ENCODE data around the gene SHROOM3.
A peak's percentile ranks its signal among the peaks of the same experiment; 100 is the strongest.

Gene SHROOM3

GRCh38 chr4:76811604-76812412 lies 376.8 kb downstream of the SHROOM3 start:
- Histone ChIP-seq H3K4me3 (ENCODE audit: extremely low read depth, insufficient read depth, low read length, poor library complexity, severe bottlenecking) (no peak overlapping the region), H3K4me1 (ENCODE audit: control insufficient read depth, insufficient read depth, low read length, poor library complexity, severe bottlenecking) (peaks cover 14% of the 10 kb centered on the region), H3K27ac (ENCODE audit: low read depth, low read length, severe bottlenecking) (peak overlapping the region; percentile 81), H3K36me3 (ENCODE audit: control insufficient read depth, insufficient read depth, low read length) (no peaks in the 10 kb centered on the region), H3K9me3 (ENCODE audit: control insufficient read depth, low read length) (peaks cover 23% of the 10 kb centered on the region)
- WGBS, 2 experiments (ENCODE audit: insufficient coverage in 2 of 2) = 56 to 60% methylated on average over 5 to 6 of the region's 12 CpGs

- Histone ChIP-seq H3K36me3 (ENCODE audit: control insufficient read depth, insufficient read depth, low read length) (no peaks in the 10 kb centered on the region), H3K4me3 (ENCODE audit: extremely low read depth, insufficient read depth, low read length, poor library complexity, severe bottlenecking) (no peak overlapping the region), H3K27ac (ENCODE audit: low read depth, low read length, severe bottlenecking) (no peak overlapping the region), H3K9me3 (ENCODE audit: control insufficient read depth, low read length) (peaks cover 12% of the 10 kb centered on the region), H3K4me1 (ENCODE audit: control insufficient read depth, insufficient read depth, low read length, poor library complexity, severe bottlenecking) (peaks cover 14% of the 10 kb centered on the region)
- WGBS, 2 experiments (ENCODE audit: insufficient coverage in 2 of 2) = 76 to 96% methylated on average over 2 to 3 of the region's 4 CpGs
Measured at GRCh38 chr4:76813070-76813469, 378.0 kb downstream of the SHROOM3 start.

DNA sequence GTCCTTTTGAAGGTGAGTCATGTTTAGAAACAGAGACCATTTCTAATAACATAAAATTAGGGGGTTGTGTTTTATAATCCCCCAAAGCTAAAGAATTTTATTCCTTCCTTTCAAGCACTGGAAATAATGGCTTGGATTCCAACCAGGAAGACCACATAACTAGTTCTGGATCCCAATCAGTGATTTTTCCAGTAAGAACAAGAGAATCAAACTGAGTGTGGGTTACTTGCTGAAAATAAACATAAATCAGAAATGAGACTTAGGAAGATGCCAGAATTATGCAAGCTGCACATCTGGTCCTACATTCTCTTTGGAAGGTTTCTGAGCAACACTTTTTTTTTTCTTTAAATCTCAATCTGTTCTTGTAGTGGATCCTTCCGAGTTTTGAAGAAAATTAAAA lies 386.6 kb downstream of the SHROOM3 start:
- no peaks in the 10 kb centered on the region for H3K9me3 ChIP-seq (ENCODE audit: control insufficient read depth, low read length)
- no peaks in the 10 kb centered on the region for H3K4me1 ChIP-seq (ENCODE audit: control insufficient read depth, insufficient read depth, low read length, poor library complexity, severe bottlenecking)
- no CpG with 5 or more reads among the region's 1 CpG for WGBS, 2 experiments (ENCODE audit: insufficient coverage in 2 of 2)
- no peaks in the 10 kb centered on the region for H3K36me3 ChIP-seq (ENCODE audit: control insufficient read depth, insufficient read depth, low read length)
- no peak overlapping the region for H3K4me3 ChIP-seq (ENCODE audit: extremely low read depth, insufficient read depth, low read length, poor library complexity, severe bottlenecking)
- H3K27ac ChIP-seq (ENCODE audit: low read depth, low read length, severe bottlenecking) = no peak overlapping the region

DNA sequence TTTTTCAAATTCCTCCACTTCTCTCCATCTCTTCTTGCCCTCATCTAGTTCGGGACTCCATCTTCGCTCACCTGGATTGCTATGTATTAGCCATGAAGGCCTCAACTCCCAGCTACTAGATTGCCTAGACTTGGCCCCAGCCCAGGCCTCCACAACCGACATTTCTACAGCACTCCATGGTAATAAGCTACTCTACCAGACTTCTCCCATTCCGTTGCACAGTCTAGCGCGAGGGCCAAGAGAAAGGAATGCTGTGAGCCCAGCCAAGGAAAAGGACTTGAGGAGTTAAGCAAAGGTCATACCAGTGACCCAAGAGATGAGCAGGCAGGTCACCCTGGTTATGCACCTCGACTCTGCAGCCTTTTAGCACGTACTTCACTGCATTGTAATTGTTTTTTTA lies 387.3 kb downstream of the SHROOM3 start:
- Histone ChIP-seq H3K9me3 (ENCODE audit: control insufficient read depth, low read length) (no peaks in the 10 kb centered on the region), H3K36me3 (ENCODE audit: control insufficient read depth, insufficient read depth, low read length) (no peaks in the 10 kb centered on the region), H3K27ac (ENCODE audit: low read depth, low read length, severe bottlenecking) (no peak overlapping the region), H3K4me3 (ENCODE audit: extremely low read depth, insufficient read depth, low read length, poor library complexity, severe bottlenecking) (no peak overlapping the region), H3K4me1 (ENCODE audit: control insufficient read depth, insufficient read depth, low read length, poor library complexity, severe bottlenecking) (no peaks in the 10 kb centered on the region)
- 90 to 98% methylated on average over 4 to 5 of the region's 8 CpGs for WGBS, 2 experiments (ENCODE audit: insufficient coverage in 2 of 2)

- no peaks in the 10 kb centered on the region for H3K36me3 ChIP-seq (ENCODE audit: control insufficient read depth, insufficient read depth, low read length)
- H3K4me3 ChIP-seq (ENCODE audit: extremely low read depth, insufficient read depth, low read length, poor library complexity, severe bottlenecking) = no peak overlapping the region
- no peaks in the 10 kb centered on the region for H3K9me3 ChIP-seq (ENCODE audit: control insufficient read depth, low read length)
- H3K27ac ChIP-seq (ENCODE audit: low read depth, low read length, severe bottlenecking) = no peak overlapping the region
- no peaks in the 10 kb centered on the region for H3K4me1 ChIP-seq (ENCODE audit: control insufficient read depth, insufficient read depth, low read length, poor library complexity, severe bottlenecking)
- WGBS, 2 experiments (ENCODE audit: insufficient coverage in 2 of 2) = no CpG with 5 or more reads among the region's 1 CpG
Measured at GRCh38 chr4:76823495-76823894, 388.5 kb downstream of the SHROOM3 start.

- H3K4me1 ChIP-seq (ENCODE audit: control insufficient read depth, insufficient read depth, low read length, poor library complexity, severe bottlenecking) = peaks cover 23% of the 10 kb centered on the region
- H3K27ac ChIP-seq (ENCODE audit: low read depth, low read length, severe bottlenecking) = peak overlapping the region; percentile 94
- no peaks in the 10 kb centered on the region for H3K9me3 ChIP-seq (ENCODE audit: control insufficient read depth, low read length)
- H3K36me3 ChIP-seq (ENCODE audit: control insufficient read depth, insufficient read depth, low read length) = no peaks in the 10 kb centered on the region
- WGBS, 2 experiments (ENCODE audit: insufficient coverage in 2 of 2) = 38 to 83% methylated on average over 1 of the region's 4 CpGs
- no peak overlapping the region for H3K4me3 ChIP-seq (ENCODE audit: extremely low read depth, insufficient read depth, low read length, poor library complexity, severe bottlenecking)
Measured at GRCh38 chr4:76830612-76830963, 395.6 kb downstream of the SHROOM3 start.

DNA sequence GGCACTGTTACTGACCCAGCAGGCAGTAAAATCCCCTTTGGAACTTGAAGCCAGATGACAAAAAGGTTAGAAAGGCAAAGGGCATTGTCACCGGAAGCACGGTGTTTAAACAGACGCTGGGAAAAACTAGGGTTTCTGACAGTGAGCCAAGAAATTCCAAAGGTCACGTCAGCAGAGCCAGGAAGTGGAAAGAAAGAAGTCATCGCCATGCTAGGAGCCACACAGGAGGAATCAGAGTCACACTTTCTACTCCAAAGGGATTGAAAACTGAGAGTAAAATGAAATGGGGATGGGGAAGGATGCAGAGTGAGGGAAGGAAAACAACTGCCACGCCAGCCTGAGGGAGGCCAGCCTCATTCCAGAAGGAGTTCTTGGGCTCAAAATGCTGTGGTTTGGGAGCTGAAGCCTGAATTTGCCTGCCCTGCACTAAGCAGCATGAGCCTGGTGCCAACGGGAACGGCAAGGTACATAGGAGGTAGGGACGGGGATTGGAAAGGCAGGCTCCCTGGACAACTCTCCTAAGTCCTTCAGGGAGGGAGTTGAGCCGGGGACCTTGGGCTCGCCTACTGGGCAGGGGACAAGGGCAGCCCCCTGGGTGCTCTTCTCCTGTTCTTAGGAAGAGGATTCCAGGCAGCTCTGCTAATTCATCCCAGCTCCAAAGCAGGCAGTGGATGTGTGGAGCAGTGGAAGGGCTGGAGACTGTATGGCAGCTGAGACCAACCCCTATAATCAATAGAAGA lies 396.1 kb downstream of the SHROOM3 start:
- Histone ChIP-seq H3K4me3 (ENCODE audit: extremely low read depth, insufficient read depth, low read length, poor library complexity, severe bottlenecking) (no peak overlapping the region), H3K9me3 (ENCODE audit: control insufficient read depth, low read length) (no peaks in the 10 kb centered on the region), H3K36me3 (ENCODE audit: control insufficient read depth, insufficient read depth, low read length) (no peaks in the 10 kb centered on the region), H3K4me1 (ENCODE audit: control insufficient read depth, insufficient read depth, low read length, poor library complexity, severe bottlenecking) (peaks cover 23% of the 10 kb centered on the region), H3K27ac (ENCODE audit: low read depth, low read length, severe bottlenecking) (peak overlapping the region; percentile 94)
- 49 to 53% methylated on average over 7 to 11 of the region's 11 CpGs for WGBS, 2 experiments (ENCODE audit: insufficient coverage in 2 of 2)

GRCh38 chr4:76831711-76832373 lies 396.8 kb downstream of the SHROOM3 start:
- 73 to 83% methylated on average over 2 to 4 of the region's 7 CpGs for WGBS, 2 experiments (ENCODE audit: insufficient coverage in 2 of 2)
- Histone ChIP-seq H3K4me3 (ENCODE audit: extremely low read depth, insufficient read depth, low read length, poor library complexity, severe bottlenecking) (no peak overlapping the region), H3K9me3 (ENCODE audit: control insufficient read depth, low read length) (no peaks in the 10 kb centered on the region), H3K27ac (ENCODE audit: low read depth, low read length, severe bottlenecking) (peak overlapping the region; percentile 94), H3K4me1 (ENCODE audit: control insufficient read depth, insufficient read depth, low read length, poor library complexity, severe bottlenecking) (peaks cover 23% of the 10 kb centered on the region), H3K36me3 (ENCODE audit: control insufficient read depth, insufficient read depth, low read length) (no peaks in the 10 kb centered on the region)
